ENCODE results near the gene ST7L. TPM values are rescaled to one million over a fixed set of nuclear protein-coding genes. Genes with fewer than 3 reads are reported as not detected.

ST7L gene
- total and polyA plus RNA-seq, 9 of the 15 experiments (the other 6 are each of a cell fraction or from before 2014, with no cell fraction given): 9.0 to 32.5 (median 26.6) TPM

DNA sequence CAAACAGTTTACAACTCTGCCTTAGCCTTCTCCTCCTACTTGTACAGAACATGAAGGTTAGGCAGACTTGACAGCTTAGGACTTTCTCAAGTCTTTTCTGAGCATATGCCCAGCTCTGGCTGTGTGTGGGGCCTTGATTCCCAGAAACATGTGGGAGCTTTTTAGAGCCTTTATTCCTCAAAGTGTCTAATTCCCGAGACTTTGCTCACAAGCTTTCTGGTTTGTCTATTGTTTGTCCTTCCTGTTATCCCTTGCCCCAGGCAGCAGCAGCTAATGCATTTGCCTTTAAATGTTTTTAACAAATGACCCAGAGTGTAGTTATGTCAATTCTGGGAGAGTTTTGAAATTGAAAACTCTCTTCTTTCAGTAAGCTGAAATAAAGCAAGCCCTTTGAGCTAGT is 29.2 kb downstream of the ST7L start:
- FAIRE-seq: no peak
- Histone ChIP-seq H3K79me2 (ENCODE audit: control insufficient read depth, insufficient read depth, low read length) (no peaks in the 10 kb centered on the region), H2AFZ (ENCODE audit: low read depth, low read length) (no peak overlapping the region), H3K9ac (ENCODE audit: insufficient read depth in 1 of 2, low read depth in 2 of 2, low read length in 2 of 2) (no peak overlapping the region), H3K27ac (ENCODE audit: extremely low read depth, low read depth, low read length) (no peak overlapping the region), H3K4me1 (replicated peaks in 1 of 2; ENCODE audit: control insufficient read depth in 2 of 2, insufficient read depth in 2 of 2, low read length in 2 of 2) (no peaks in the 10 kb centered on the region), H3K27me3 (ENCODE audit: control insufficient read depth in 2 of 2, insufficient read depth in 2 of 2, low read length in 2 of 2) (no peaks in the 10 kb centered on the region), H3K4me2 (ENCODE audit: insufficient read depth, low read length) (no peak overlapping the region), H3K36me3 (ENCODE audit: control insufficient read depth, insufficient read depth, low read length) (0 out of 3 replicates have a peak, but pooled peaks cover 3% of the 10 kb centered on the region), H3K9me1 (ENCODE audit: control insufficient read depth, insufficient read depth, low read length) (no peaks in the 10 kb centered on the region), H4K20me1 (replicated peaks; ENCODE audit: control insufficient read depth, insufficient read depth, low read length) (no peaks in the 10 kb centered on the region), H3K9me3 (replicated peaks; ENCODE audit: control insufficient read depth, insufficient read depth, low read depth, low read length) (no peaks in the 10 kb centered on the region), H3K4me3 (no peak overlapping the region)
- no peak for DNase-seq (ENCODE audit: extremely low read depth in 1 of 4, low spot score in 3 of 4)
- 77% methylated on average over 1 of the region's 1 CpG for WGBS (ENCODE audit: insufficient coverage, low coverage, missing lambda C conversion rate)
- TF ChIP-seq TCF7 (IDR thresholded peaks at IDR 0.05; ENCODE audit: borderline replicate concordance) (no peak), BHLHE40 (IDR thresholded peaks at IDR 0.05; ENCODE audit: low read length) (no peak), ZNF830 (CRISPR knock-in tag; IDR thresholded peaks at IDR 0.05) (no peak), LCOR (CRISPR knock-in tag; IDR thresholded peaks at IDR 0.05) (no peak), SREBF2 (CRISPR knock-in tag; IDR thresholded peaks at IDR 0.05) (no peak), ZNF41 (CRISPR knock-in tag; conservative IDR thresholded peaks at IDR 0.05) (no peak), TBP (optimal IDR thresholded peaks at IDR 0.05; ENCODE audit: low read depth, low read length) (no peak), ATF1 (CRISPR knock-in tag; IDR thresholded peaks at IDR 0.05) (no peak), ATF1 (tag; IDR thresholded peaks at IDR 0.05) (no peak), MCM3 (IDR thresholded peaks at IDR 0.05) (no peak), PURB (CRISPR knock-in tag; IDR thresholded peaks at IDR 0.05; ENCODE audit: low read depth) (no peak)
- TF ChIP-seq, protein P1, sequence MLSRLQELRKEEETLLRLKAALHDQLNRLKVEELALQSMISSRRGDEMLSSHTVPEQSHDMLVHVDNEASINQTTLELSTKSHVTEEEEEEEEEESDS (CRISPR knock-in tag; IDR thresholded peaks at IDR 0.05): no peak
- TF ChIP-seq, protein P2, sequence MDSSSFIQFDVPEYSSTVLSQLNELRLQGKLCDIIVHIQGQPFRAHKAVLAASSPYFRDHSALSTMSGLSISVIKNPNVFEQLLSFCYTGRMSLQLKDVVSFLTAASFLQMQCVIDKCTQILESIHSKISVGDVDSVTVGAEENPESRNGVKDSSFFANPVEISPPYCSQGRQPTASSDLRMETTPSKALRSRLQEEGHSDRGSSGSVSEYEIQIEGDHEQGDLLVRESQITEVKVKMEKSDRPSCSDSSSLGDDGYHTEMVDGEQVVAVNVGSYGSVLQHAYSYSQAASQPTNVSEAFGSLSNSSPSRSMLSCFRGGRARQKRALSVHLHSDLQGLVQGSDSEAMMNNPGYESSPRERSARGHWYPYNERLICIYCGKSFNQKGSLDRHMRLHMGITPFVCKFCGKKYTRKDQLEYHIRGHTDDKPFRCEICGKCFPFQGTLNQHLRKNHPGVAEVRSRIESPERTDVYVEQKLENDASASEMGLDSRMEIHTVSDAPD (CRISPR knock-in tag; IDR thresholded peaks at IDR 0.05): no peak
- TF ChIP-seq, protein P3, sequence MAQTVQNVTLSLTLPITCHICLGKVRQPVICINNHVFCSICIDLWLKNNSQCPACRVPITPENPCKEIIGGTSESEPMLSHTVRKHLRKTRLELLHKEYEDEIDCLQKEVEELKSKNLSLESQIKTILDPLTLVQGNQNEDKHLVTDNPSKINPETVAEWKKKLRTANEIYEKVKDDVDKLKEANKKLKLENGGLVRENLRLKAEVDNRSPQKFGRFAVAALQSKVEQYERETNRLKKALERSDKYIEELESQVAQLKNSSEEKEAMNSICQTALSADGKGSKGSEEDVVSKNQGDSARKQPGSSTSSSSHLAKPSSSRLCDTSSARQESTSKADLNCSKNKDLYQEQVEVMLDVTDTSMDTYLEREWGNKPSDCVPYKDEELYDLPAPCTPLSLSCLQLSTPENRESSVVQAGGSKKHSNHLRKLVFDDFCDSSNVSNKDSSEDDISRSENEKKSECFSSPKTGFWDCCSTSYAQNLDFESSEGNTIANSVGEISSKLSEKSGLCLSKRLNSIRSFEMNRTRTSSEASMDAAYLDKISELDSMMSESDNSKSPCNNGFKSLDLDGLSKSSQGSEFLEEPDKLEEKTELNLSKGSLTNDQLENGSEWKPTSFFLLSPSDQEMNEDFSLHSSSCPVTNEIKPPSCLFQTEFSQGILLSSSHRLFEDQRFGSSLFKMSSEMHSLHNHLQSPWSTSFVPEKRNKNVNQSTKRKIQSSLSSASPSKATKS (CRISPR knock-in tag; IDR thresholded peaks at IDR 0.05): no peak
- in situ Hi-C loops (cut with MboI) (no loop called here), intact Hi-C loops (cut with micrococcal nuclease) (no loop called here)
- POLR2A ChIA-PET: interaction anchor here (0.6 to 2.5 kb wide), 5 partner anchors 10 to 157 kb away, joined by 3 to 8 read pairs (median 3); no protein-coding TSS in a partner anchor
- CTCF ChIA-PET (ENCODE audit: low intra/inter-chr PET ratio): no interaction called here
- no TSS peak for BruUV-seq (replicated peaks)
- ATAC-seq: no peak

All from K562 (cell line).